Nucleus accumbens (tissue), 56 donors: Measurements from ENCODE around the gene CERT1.
"Not testable (repeated sequence)": the region's sequence is repeated elsewhere in the genome, so short reads cannot be mapped to it uniquely, and the experiment has no call there.

Source experiments
- DNase-seq, 56 donors: peaks; one replicate each; lab custom pipeline; 2025; lab: John Stamatoyannopoulos, UW

Gene CERT1

DNA sequence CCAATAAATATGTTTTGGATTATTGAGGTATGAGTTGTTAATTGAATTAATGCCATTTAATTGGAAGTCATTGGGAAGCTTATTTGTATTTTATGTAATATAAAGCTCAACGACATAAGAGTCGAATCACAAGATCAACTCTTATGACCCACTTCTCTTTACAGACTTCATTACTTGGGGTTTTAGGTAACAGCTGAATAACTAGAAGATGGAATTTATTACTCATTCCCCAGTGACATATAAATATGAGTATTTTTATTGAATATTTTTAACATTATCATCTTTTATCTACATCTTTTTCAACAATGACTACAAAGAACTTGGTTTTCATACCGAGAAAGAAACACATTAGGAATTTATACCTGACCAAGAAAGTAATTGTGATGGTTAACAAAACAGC is 153.3 kb downstream of the CERT1 start:
- DNase-seq: no peak

GRCh38 chr5:75356719-75357118 is 154.7 kb downstream of the CERT1 start:
- no peak for DNase-seq

DNA sequence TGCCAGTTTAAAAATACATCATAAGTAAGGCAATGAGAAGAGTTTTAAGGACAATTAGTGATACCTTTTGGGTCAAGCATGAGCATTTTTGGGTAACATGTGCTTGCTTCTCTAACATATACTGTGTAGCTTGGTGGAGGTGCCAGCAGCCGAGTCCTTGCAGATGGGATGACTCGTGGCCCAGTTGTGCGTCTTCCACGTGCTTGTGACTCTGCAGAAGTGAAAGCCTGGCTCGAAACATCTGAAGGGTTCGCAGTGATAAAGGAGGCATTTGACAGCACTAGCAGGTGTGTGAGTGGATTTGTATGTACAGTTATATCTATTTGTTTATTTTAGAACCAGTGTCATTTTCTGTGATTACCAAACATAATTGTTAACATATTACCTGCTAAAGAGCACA is 156.2 kb downstream of the CERT1 start:
- DNase-seq: no peak

DNA sequence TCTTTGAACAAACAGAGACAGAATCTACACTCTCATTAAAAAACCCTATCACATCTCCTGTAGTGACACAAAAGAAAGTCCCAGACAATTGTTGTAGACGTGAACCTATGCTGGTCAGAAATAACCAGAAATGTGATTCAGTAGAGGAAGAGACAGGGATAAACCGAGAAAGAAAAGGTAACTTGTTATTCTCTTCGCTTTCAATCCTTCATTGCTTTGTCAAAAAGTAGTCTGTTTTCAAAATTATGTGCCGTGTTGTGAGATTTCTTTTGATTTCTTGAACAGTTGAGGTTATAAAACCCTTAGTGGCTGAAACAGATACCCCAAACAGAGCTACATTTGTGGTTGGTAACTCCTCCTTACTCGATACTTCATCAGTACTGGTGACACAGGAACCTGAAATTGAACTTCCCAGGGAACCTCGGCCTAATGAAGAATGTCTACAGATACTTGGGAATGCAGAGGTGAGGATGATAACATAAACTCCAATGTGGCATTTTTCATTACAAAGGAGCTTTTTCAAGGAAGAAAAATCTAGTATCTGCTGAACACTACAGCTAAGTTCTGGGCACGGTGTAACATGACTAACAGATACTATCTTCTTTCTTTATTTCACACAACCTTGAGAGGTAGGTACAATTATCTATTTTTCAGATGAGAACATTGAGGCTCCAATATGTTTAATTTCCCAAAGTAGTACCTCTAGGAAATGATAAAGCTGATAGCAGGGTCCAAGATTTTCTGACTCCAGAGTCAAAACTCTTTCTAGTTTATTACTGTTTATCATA is 160.1 kb downstream of the CERT1 start:
- DNase-seq: no peak

DNA sequence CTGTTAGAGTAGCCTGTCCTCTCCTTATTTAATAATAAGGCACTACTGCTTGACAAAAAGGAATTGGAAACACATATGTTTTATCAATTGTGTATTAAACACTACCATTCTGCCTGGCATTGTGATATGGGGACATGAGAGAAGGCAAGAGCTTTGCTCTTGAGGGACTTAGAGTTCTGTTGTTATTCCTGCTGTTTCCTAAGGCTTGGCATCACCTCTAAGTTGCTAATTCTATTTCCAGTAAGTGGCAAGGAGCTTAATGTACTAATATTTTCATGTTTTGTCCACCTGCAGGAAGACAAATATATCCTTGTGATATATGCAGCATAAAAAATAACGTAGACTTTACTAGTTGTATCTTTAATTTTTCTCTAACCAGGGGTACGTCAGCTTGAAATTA is 161.8 kb downstream of the CERT1 start:
- no peak for DNase-seq

DNA sequence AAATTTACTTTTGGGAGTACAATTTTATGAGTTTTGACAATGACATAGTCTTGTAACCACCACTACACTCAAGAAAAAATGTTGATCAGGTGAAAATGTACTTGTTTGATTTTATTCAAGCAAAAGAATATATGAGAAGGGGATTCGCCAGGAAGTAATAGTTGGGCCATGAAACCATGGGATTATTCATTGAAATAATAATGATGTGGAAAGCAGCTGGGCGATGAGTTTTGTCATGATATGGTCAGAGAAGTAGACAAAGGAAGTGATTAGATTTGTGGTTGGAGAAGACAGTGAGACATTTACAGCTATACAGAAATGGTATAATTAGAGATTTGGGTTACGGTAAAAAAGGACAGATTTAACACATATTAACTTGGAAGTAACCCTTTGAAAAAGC is 163.2 kb downstream of the CERT1 start:
- DNase-seq: no peak

GRCh38 chr5:75342836-75343235 is 168.6 kb downstream of the CERT1 start:
- no peak for DNase-seq

GRCh38 chr5:75341934-75342333 is 169.5 kb downstream of the CERT1 start:
- DNase-seq: no peak

- DNase-seq: no peak
These were observed 170.5 kb downstream of the CERT1 start for GRCh38 chr5:75340714-75341478.

GRCh38 chr5:75338408-75338807 is 173.0 kb downstream of the CERT1 start:
- DNase-seq: no peak

- peak in 32 of 56 donors; percentile 21 to 71 (median 50) for DNase-seq
These were observed 173.9 kb downstream of the CERT1 start for GRCh38 chr5:75337366-75338021.

GRCh38 chr5:75336615-75337336 is 174.7 kb downstream of the CERT1 start, which contains the start of gene HMGCR:
TSS of gene HMGCR (plus strand) at chr5:75337220. CDS start at chr5:75342606, 5,386 bp downstream.
- peak; percentile 84 to 100 (median 99) for DNase-seq

DNA sequence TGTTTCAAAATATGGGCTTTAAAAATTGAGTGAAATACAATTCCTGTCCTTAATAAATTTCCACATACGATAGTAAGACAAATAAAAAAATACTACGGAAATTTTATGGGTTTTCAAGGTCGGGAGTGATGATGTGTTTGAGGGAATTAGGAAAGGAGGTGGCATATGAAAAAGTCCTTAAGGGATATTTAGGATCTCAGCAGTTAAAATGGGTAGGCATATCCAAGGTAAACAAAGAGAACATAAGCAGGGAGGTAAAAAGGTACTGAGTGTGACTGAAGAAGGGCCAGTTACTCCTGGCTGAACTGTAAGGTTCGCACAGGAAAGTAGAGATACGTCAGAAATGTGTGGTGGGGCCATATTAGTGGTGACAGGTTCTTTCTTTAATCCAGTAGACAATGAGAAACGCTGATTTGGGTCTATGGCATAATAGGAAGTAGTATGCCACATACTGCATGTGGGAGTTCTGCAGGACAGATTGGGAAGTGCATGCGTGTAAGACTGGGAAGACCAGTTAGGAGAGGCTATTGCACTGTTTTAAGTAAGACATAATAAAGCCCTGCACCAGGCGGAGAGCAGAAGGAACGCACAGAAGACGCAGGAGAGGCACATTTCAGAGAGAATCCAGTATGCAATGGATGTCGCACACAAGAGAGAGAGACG is 175.3 kb downstream of the CERT1 start:
- peak in 7 of 56 donors; percentile 43 to 74 (median 54) for DNase-seq

DNA sequence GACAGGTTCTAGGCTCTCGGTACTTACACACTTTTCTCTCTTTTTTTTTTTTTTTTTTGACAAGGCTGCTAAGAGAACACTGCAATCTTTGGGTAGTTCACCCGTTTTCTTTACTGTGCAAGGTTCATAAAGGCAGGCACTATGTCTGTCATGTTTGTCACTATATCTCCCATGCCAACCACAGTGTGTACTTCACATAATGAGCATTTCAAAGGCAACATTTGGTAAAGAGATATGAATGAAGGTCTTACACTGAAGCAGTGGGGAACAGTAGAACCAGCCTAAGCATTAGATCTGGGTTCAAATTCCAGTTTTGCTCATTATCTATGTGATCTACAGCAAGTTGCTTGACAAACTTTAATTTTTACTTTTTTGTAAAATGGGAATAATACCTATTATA is 175.9 kb downstream of the CERT1 start:
- DNase-seq: no peak

DNA sequence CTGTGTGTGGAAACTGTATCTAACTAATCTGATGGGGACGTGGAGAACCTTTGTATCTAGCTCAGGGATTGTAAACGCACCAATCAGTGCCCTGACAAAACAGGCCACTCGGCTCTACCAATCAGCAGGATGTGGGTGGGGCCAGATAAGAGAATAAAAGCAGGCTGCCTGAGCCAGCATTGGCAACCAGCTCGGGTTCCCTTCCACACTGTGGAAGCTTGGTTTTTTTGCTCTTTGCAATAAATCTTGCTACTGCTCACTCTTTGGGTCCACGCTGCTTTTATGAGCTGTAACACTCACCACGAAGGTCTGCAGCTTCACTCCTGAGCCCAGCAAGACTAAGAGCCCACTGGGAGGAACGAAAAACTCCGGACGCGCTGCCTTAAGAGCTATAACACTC is 177.0 kb downstream of the CERT1 start:
- DNase-seq: not testable (repeated sequence)

GRCh38 chr5:75333759-75334158 is 177.7 kb downstream of the CERT1 start:
- not testable (repeated sequence) for DNase-seq

DNA sequence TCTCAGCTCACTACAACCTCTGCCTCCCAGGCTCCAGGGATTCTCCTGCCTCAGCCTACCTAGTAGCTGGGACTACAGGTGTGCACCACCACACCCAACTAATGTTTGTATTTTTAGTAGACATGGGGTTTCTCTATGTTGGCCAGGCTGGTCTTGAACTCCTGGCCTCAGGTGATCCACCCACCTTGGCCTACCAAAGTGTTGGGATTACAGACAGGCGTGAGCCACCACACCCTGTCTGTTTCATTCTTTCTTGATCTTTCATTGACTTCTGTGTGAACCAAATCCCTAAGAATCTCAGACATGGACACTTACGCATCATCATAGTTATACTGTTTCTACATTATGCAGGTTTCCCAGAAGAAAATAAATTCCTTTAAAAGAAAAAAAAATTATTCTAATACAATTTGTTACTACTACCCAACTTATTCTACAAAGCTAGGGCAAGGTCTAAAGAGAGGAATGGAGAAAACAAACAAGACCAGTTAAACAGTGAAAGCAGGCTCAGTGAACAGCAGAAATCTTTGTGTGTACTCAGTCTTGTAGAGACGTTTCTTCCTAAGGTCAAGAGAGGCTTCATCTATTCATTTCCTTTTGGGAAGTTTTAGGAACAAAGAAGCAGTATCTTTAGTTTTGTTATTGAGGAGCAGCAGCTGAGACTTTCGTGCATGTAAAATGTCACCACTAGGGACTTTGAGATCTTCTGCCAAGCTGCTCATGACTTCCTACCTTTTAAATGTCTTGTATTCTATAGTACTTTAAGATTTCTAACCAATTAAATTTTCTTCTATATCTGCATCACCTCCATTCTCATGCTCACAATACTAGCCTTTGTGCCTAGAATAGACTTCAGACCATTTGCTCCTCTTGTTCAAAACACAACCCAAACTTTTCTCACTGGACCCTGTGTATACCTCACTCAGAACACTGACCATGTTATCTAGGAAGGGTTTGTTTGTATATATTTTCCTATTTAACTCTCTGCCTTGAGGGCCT is 180.0 kb downstream of the CERT1 start:
- DNase-seq: no peak

DNA sequence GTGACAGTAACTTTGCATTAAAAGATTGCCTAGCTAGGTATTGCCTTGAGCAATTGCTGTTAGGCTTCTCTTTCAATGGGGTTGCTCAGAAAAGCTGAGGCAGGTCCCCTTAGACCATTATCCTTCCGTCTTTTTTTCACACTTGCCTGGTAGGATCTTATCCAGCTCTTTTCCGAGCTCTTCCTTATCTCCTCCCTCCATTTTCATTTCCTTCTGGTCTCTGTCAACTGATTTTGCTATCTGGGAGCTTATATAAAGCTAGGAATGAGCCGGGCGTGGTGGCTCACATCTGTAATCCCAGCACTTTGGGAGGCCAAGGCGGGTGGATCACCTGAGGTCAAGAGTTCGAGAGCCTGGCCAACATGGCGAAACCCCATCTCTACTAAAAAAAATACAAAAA is 181.0 kb downstream of the CERT1 start:
- no peak for DNase-seq
